ENCODE measurements around the gene PCDHGA8.
"Not testable (repeated sequence)": the region's sequence is repeated elsewhere in the genome, so short reads cannot be mapped to it uniquely, and the experiment has no call there.

PCDHGA8 gene

GRCh38 chr5:141397756-141398551, 5.5 kb downstream of the PCDHGA8 start, which contains the start of gene PCDHGB5:
PCDHGB5 (plus strand) TSS chr5:141397947; CDS start chr5:141398128, 181 bp downstream.
- not testable (repeated sequence) for H3K79me2 ChIP-seq (ENCODE audit: insufficient read depth, low read length); H3K27me3 ChIP-seq (ENCODE audit: insufficient read depth, low read length, poor library complexity); H3K9me3 ChIP-seq (ENCODE audit: insufficient read depth, low read length, severe bottlenecking); DNase-seq; H3K27ac ChIP-seq (ENCODE audit: low read length); H3K4me2 ChIP-seq (ENCODE audit: insufficient read depth, low read length); H3K36me3 ChIP-seq (ENCODE audit: insufficient read depth, low read length); H3K4me1 ChIP-seq (ENCODE audit: insufficient read depth, low read length); H3K4me3 ChIP-seq (ENCODE audit: low read depth in 1 of 2, low read length in 2 of 2); H2AFZ ChIP-seq (ENCODE audit: low read depth, low read length); H4K20me1 ChIP-seq (ENCODE audit: insufficient read depth, low read length); H3K9ac ChIP-seq (ENCODE audit: low read depth, low read length); ATAC-seq (ENCODE audit: insufficient read depth, low read depth)
- TF ChIP-seq, protein P1, sequence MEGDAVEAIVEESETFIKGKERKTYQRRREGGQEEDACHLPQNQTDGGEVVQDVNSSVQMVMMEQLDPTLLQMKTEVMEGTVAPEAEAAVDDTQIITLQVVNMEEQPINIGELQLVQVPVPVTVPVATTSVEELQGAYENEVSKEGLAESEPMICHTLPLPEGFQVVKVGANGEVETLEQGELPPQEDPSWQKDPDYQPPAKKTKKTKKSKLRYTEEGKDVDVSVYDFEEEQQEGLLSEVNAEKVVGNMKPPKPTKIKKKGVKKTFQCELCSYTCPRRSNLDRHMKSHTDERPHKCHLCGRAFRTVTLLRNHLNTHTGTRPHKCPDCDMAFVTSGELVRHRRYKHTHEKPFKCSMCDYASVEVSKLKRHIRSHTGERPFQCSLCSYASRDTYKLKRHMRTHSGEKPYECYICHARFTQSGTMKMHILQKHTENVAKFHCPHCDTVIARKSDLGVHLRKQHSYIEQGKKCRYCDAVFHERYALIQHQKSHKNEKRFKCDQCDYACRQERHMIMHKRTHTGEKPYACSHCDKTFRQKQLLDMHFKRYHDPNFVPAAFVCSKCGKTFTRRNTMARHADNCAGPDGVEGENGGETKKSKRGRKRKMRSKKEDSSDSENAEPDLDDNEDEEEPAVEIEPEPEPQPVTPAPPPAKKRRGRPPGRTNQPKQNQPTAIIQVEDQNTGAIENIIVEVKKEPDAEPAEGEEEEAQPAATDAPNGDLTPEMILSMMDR (IDR thresholded peaks at IDR 0.05; ENCODE audit: borderline replicate concordance, extremely low read depth, low read length, poor library complexity, severe bottlenecking) = peak; percentile 10

DNA sequence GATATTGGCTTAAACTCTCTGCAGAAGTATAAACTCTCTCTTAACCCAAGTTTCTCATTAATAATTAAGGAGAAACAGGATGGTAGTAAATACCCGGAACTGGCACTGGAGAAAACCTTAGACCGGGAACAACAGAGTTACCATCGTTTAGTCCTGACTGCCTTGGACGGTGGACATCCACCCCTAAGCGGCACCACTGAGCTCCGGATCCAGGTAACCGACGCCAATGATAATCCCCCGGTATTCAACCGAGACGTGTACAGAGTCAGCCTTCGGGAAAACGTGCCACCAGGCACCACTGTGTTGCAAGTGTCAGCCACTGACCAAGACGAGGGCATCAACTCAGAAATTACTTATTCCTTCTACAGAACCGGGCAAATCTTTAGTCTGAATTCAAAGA, 6.2 kb downstream of the PCDHGA8 start:
- H3K4me3 ChIP-seq (ENCODE audit: low read depth in 1 of 2, low read length in 2 of 2) = no peak overlapping the region
- TF ChIP-seq EZH2 (IDR thresholded peaks at IDR 0.05; ENCODE audit: borderline replicate concordance, low read depth, low read length, severe bottlenecking) = no peak
- TF ChIP-seq, protein P1 (IDR thresholded peaks at IDR 0.05; ENCODE audit: borderline replicate concordance, extremely low read depth, low read length, poor library complexity, severe bottlenecking) = no peak
- DNase-seq (no peak), ATAC-seq (ENCODE audit: insufficient read depth, low read depth) (no peak)
- H4K20me1 ChIP-seq (ENCODE audit: insufficient read depth, low read length) = no peaks in the 10 kb centered on the region
- no peak overlapping the region for H3K27ac ChIP-seq (ENCODE audit: low read length)
- H3K27me3 ChIP-seq (ENCODE audit: insufficient read depth, low read length, poor library complexity) = no peaks in the 10 kb centered on the region
- H3K36me3 ChIP-seq (ENCODE audit: insufficient read depth, low read length) = no peaks in the 10 kb centered on the region
- H3K9ac ChIP-seq (ENCODE audit: low read depth, low read length) = no peak overlapping the region
- no peaks in the 10 kb centered on the region for H3K79me2 ChIP-seq (ENCODE audit: insufficient read depth, low read length)
- H3K4me2 ChIP-seq (ENCODE audit: insufficient read depth, low read length) = no peak overlapping the region
- H3K4me1 ChIP-seq (ENCODE audit: insufficient read depth, low read length) = no peaks in the 10 kb centered on the region
- H2AFZ ChIP-seq (ENCODE audit: low read depth, low read length) = no peak overlapping the region
- H3K9me3 ChIP-seq (ENCODE audit: insufficient read depth, low read length, severe bottlenecking) = no peaks in the 10 kb centered on the region

DNA sequence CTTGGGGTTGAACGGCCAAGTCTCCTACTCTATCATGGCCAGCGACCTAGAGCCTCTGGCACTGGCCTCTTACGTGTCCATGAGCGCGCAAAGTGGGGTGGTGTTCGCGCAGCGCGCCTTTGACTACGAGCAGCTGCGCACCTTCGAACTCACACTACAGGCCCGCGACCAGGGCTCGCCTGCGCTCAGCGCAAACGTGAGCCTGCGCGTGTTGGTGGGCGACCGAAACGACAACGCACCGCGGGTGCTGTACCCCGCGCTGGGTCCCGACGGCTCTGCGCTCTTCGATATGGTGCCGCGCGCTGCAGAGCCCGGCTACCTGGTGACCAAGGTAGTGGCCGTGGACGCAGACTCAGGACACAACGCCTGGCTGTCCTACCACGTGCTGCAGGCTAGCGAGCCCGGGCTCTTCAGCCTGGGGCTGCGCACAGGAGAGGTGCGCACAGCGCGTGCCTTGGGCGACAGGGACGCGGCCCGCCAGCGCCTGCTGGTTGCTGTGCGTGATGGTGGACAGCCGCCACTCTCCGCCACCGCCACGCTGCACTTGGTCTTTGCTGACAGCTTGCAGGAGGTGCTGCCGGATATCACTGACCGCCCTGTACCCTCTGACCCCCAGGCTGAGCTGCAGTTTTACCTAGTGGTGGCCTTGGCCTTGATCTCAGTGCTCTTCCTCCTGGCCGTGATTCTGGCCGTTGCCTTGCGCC, 7.3 kb downstream of the PCDHGA8 start:
- ATAC-seq (ENCODE audit: insufficient read depth, low read depth) = no peak
- H3K27me3 ChIP-seq (ENCODE audit: insufficient read depth, low read length, poor library complexity) = no peaks in the 10 kb centered on the region
- H3K4me1 ChIP-seq (ENCODE audit: insufficient read depth, low read length) = no peaks in the 10 kb centered on the region
- no peaks in the 10 kb centered on the region for H3K9me3 ChIP-seq (ENCODE audit: insufficient read depth, low read length, severe bottlenecking)
- H2AFZ ChIP-seq (ENCODE audit: low read depth, low read length) = no peak overlapping the region
- DNase-seq = no peak
- no peaks in the 10 kb centered on the region for H4K20me1 ChIP-seq (ENCODE audit: insufficient read depth, low read length)
- no peaks in the 10 kb centered on the region for H3K79me2 ChIP-seq (ENCODE audit: insufficient read depth, low read length)
- no peak overlapping the region for H3K4me2 ChIP-seq (ENCODE audit: insufficient read depth, low read length)
- H3K9ac ChIP-seq (ENCODE audit: low read depth, low read length) = no peak overlapping the region
- TF ChIP-seq EZH2 (IDR thresholded peaks at IDR 0.05; ENCODE audit: borderline replicate concordance, low read depth, low read length, severe bottlenecking) = no peak
- TF ChIP-seq, protein P1 (IDR thresholded peaks at IDR 0.05; ENCODE audit: borderline replicate concordance, extremely low read depth, low read length, poor library complexity, severe bottlenecking) = no peak
- no peak overlapping the region for H3K4me3 ChIP-seq (ENCODE audit: low read depth in 1 of 2, low read length in 2 of 2)
- H3K27ac ChIP-seq (ENCODE audit: low read length) = no peak overlapping the region
- no peaks in the 10 kb centered on the region for H3K36me3 ChIP-seq (ENCODE audit: insufficient read depth, low read length)

Data from DND-41 (cell line).